Gastrocnemius medialis (tissue), 4 donors: ENCODE data around the gene CCDC106.

Experiments used
- POLR2A ChIP-seq, 2 donors: fragments of 450-650 bp; IDR thresholded peaks; one replicate each; pipeline ENCODE4 v1.6.1; 2017; ENCODE audit warnings: antibody characterized with exemption in 2 of 2, mild to moderate bottlenecking in 2 of 2, moderate library complexity in 2 of 2
- TF ChIP-seq, protein P1 (sequence below), 5 experiments: fragments of 450-650 bp in 3 of 5; fragments of 200-600 bp in 2 of 5; sonication (generic) in 2 of 5; IDR thresholded peaks in 4 of 5; conservative IDR thresholded peaks in 1 of 5; 1 replicate in 4 of 5; 2 replicates in 1 of 5; pipeline ENCODE4 v1.5.1; 2016 to 2019; ENCODE audit warnings: antibody characterized with exemption in 5 of 5, mild to moderate bottlenecking in 3 of 5, moderate library complexity in 3 of 5

- TF ChIP-seq, protein P1, sequence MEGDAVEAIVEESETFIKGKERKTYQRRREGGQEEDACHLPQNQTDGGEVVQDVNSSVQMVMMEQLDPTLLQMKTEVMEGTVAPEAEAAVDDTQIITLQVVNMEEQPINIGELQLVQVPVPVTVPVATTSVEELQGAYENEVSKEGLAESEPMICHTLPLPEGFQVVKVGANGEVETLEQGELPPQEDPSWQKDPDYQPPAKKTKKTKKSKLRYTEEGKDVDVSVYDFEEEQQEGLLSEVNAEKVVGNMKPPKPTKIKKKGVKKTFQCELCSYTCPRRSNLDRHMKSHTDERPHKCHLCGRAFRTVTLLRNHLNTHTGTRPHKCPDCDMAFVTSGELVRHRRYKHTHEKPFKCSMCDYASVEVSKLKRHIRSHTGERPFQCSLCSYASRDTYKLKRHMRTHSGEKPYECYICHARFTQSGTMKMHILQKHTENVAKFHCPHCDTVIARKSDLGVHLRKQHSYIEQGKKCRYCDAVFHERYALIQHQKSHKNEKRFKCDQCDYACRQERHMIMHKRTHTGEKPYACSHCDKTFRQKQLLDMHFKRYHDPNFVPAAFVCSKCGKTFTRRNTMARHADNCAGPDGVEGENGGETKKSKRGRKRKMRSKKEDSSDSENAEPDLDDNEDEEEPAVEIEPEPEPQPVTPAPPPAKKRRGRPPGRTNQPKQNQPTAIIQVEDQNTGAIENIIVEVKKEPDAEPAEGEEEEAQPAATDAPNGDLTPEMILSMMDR (IDR thresholded peaks at IDR 0.05 in 4 of 5, conservative IDR thresholded peaks at IDR 0.05 in 1 of 5), result no peak
- no peak for TF ChIP-seq POLR2A (IDR thresholded peaks at IDR 0.05)
These were observed 36.6 kb upstream of the CCDC106 start for GRCh38 chr19:55611300-55611982.
